ENCODE results near the gene UBE2L5. TPM values are rescaled to one million over a fixed set of nuclear protein-coding genes. Genes with fewer than 3 reads are reported as not detected.
A peak's percentile ranks its signal among the peaks of the same experiment; 100 is the strongest.

Gene UBE2L5
- total RNA-seq, 1 donor from 2014 or later = not detected

DNA sequence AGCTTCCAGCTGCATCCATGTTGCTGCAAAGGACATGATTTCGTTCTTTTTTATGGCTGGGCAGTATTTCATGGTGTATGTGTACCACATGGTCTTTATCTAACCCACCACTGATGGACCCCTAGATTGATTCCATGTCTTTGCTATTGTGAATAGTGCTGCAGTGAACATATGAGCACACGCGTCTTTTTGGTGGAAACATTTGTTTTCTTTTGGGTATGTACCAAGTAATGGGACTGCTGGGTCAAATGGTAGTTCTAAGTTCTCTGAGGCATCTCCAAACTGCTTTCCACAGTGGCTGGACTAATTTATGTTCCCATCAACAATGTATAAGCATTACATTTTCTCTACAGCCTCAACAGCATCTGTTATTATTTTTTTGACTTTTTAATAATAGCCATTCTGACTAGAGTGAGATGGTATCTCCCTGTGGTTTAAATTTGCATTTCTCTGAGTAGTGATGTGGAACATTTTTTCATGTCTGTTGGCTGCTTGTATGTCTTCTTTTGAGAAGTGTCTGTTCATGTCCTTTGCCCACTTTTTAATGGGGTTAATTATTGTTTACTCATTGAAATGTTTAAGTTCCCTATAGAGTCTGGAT lies 6.8 kb upstream of the UBE2L5 start:
- H3K4me3 ChIP-seq (ENCODE audit: low read depth, low read length) = no peak overlapping the region
- H3K27me3 ChIP-seq (ENCODE audit: control insufficient read depth, insufficient read depth, low read length) = no peaks in the 10 kb centered on the region
- no peaks in the 10 kb centered on the region for H3K36me3 ChIP-seq (ENCODE audit: control insufficient read depth, insufficient read depth, low read length)
- DNase-seq (ENCODE audit: low read depth) = no peak
- TF ChIP-seq CTCF (IDR thresholded peaks at IDR 0.05; ENCODE audit: insufficient read depth, low read length, poor library complexity, severe bottlenecking) = no peak

GRCh38 chr13:30416471-30416870 lies 5.8 kb upstream of the UBE2L5 start:
- DNase-seq (ENCODE audit: low read depth) = no peak

DNA sequence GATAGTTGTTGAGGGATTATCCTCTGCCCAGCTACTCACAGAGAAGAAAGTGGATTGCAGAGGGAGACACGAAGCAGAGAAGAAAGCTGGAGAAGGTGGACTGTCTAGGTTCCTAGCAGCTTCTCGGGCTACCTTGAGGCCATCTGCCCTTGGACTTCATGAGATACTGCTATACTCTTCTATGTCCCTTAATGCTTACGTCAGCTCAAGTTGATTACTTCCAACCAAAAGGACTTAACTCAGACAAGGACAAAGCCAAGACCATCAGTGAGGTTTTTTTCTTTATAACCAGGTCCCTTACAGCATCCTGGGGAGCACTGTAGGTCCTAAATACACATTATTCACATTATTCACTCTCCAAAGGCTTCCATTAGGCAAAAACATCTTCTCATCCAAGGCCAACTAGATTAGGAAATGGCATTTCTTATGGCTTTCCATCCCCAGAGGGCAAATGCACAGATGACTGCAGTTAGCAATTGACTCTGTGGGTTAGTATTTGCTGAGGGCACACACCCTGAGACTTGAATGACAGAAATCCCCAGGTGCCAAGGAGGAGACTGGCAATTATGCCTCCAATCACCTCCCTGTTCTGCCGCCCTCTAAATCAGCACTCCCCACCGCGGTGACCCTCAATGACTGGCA lies 4.1 kb upstream of the UBE2L5 start:
- DNase-seq (ENCODE audit: low read depth) = no peak
- no peak for TF ChIP-seq CTCF (IDR thresholded peaks at IDR 0.05; ENCODE audit: insufficient read depth, low read length, poor library complexity, severe bottlenecking)
- Histone ChIP-seq H3K36me3 (ENCODE audit: control insufficient read depth, insufficient read depth, low read length) (no peaks in the 10 kb centered on the region), H3K4me3 (ENCODE audit: low read depth, low read length) (no peak overlapping the region), H3K27me3 (ENCODE audit: control insufficient read depth, insufficient read depth, low read length) (no peaks in the 10 kb centered on the region)

More at GRCh38 chr13:30416471-30416870, 5.8 kb upstream of the UBE2L5 start:
- no peak overlapping the region for H3K4me3 ChIP-seq (ENCODE audit: low read depth, low read length)
- H3K36me3 ChIP-seq (ENCODE audit: control insufficient read depth, insufficient read depth, low read length) = no peaks in the 10 kb centered on the region
- TF ChIP-seq CTCF (IDR thresholded peaks at IDR 0.05; ENCODE audit: insufficient read depth, low read length, poor library complexity, severe bottlenecking) = no peak
- no peaks in the 10 kb centered on the region for H3K27me3 ChIP-seq (ENCODE audit: control insufficient read depth, insufficient read depth, low read length)

GRCh38 chr13:30418717-30419459 lies 3.4 kb upstream of the UBE2L5 start:
- no peak for DNase-seq (ENCODE audit: low read depth)
- no peaks in the 10 kb centered on the region for H3K27me3 ChIP-seq (ENCODE audit: control insufficient read depth, insufficient read depth, low read length)
- no peaks in the 10 kb centered on the region for H3K36me3 ChIP-seq (ENCODE audit: control insufficient read depth, insufficient read depth, low read length)
- no peak for TF ChIP-seq CTCF (IDR thresholded peaks at IDR 0.05; ENCODE audit: insufficient read depth, low read length, poor library complexity, severe bottlenecking)
- H3K4me3 ChIP-seq (ENCODE audit: low read depth, low read length) = no peak overlapping the region

- no peak for DNase-seq (ENCODE audit: low read depth)
Measured at GRCh38 chr13:30421093-30422053, 920 bp upstream of the UBE2L5 start.

More at GRCh38 chr13:30421093-30422053, 920 bp upstream of the UBE2L5 start:
- TF ChIP-seq CTCF (IDR thresholded peaks at IDR 0.05; ENCODE audit: insufficient read depth, low read length, poor library complexity, severe bottlenecking) = no peak
- H3K27me3 ChIP-seq (ENCODE audit: control insufficient read depth, insufficient read depth, low read length) = no peaks in the 10 kb centered on the region
- no peaks in the 10 kb centered on the region for H3K36me3 ChIP-seq (ENCODE audit: control insufficient read depth, insufficient read depth, low read length)
- peak overlapping the region; percentile 41 for H3K4me3 ChIP-seq (ENCODE audit: low read depth, low read length)
